HEK293 (cell line): ENCODE data around the gene ACOT7.

Source experiments
- CTCF ChIA-PET: fragments of 350-600 bp; formaldehyde crosslinking; extraction: SDS; loops from one replicate; lab custom pipeline; 2021; ENCODE audit warnings: antibody characterized with exemption; lab: Yijun Ruan, JAX
- POLR2A ChIA-PET: fragments of 300-600 bp; formaldehyde crosslinking; extraction: SDS; loops from one replicate; lab custom pipeline; 2020; ENCODE audit warnings: antibody characterized with exemption, inconsistent platforms; lab: Yijun Ruan, JAX
- H3K27ac ChIP-seq: fragments of 200-500 bp; sonication (Bioruptor generic); 2 replicates; pipeline ENCODE4 v1.5.1; 2014; ENCODE audit warnings: low read depth, low read length, control low read depth, inconsistent platforms; ENCODE audit errors: extremely low read depth
- H3K36me3 ChIP-seq, 2 experiments: fragments of 200-500 bp in 1 of 2; sonication (Bioruptor generic) in 1 of 2; 1 replicate in 1 of 2; 2 replicates in 1 of 2; pipeline ENCODE4 v1.5.1; 2014 to 2017; ENCODE audit warnings: inconsistent platforms in 2 of 2, low read length in 2 of 2; ENCODE audit not compliant: control insufficient read depth in 2 of 2, insufficient read depth in 1 of 2
- H3K4me1 ChIP-seq: fragments of 200-500 bp; sonication (Bioruptor generic); 2 replicates; pipeline ENCODE4 v1.5.1; 2014; ENCODE audit warnings: mild to moderate bottlenecking, low read length, inconsistent platforms; ENCODE audit not compliant: control insufficient read depth, insufficient read depth
- H3K4me3 ChIP-seq: 2 replicates; pipeline ENCODE4 v1.5.1; 2011; ENCODE audit warnings: low read depth, mild to moderate bottlenecking, control low read depth, low read length, moderate library complexity
- H3K9me3 ChIP-seq: fragments of 200-500 bp; sonication (Bioruptor generic); 2 replicates; pipeline ENCODE4 v1.5.1; 2014; ENCODE audit warnings: low read depth, low read length, inconsistent platforms; ENCODE audit not compliant: control insufficient read depth, insufficient read depth
- FEZF1 ChIP-seq: fragments of 450-650 bp; formaldehyde crosslinking; IDR thresholded peaks from 2 replicates; pipeline ENCODE4 v1.5.1; 2016; ENCODE audit warnings: missing biosample characterization, missing genetic modification characterization
- ZNF140 ChIP-seq: fragments of 450-650 bp; formaldehyde crosslinking; IDR thresholded peaks from 2 replicates; pipeline ENCODE4 v1.5.1; 2016; ENCODE audit warnings: missing biosample characterization, missing genetic modification characterization
- ZNF16 ChIP-seq: fragments of 450-650 bp; formaldehyde crosslinking; IDR thresholded peaks from 2 replicates; pipeline ENCODE4 v1.5.1; 2016; ENCODE audit warnings: low read depth, missing biosample characterization, missing genetic modification characterization
- ZNF175 ChIP-seq: fragments of 450-650 bp; formaldehyde crosslinking; IDR thresholded peaks from 2 replicates; pipeline ENCODE4 v1.5.1; 2016; ENCODE audit warnings: missing biosample characterization, missing genetic modification characterization
- ZNF2 ChIP-seq: fragments of 450-650 bp; formaldehyde crosslinking; IDR thresholded peaks from 2 replicates; pipeline ENCODE4 v1.5.1; 2016; ENCODE audit warnings: missing biosample characterization, missing genetic modification characterization
- ZNF433 ChIP-seq: fragments of 450-650 bp; formaldehyde crosslinking; IDR thresholded peaks from 2 replicates; pipeline ENCODE4 v1.5.1; 2016; ENCODE audit warnings: missing biosample characterization, missing genetic modification characterization, low read depth
- ZNF600 ChIP-seq: fragments of 450-650 bp; formaldehyde crosslinking; IDR thresholded peaks from 2 replicates; pipeline ENCODE4 v1.5.1; 2016; ENCODE audit warnings: missing biosample characterization, missing genetic modification characterization
- ZSCAN16 ChIP-seq: fragments of 450-650 bp; formaldehyde crosslinking; IDR thresholded peaks from 2 replicates; pipeline ENCODE4 v1.5.1; 2016; ENCODE audit warnings: missing biosample characterization, missing genetic modification characterization
- ZXDB ChIP-seq: fragments of 450-650 bp; formaldehyde crosslinking; IDR thresholded peaks from 2 replicates; pipeline ENCODE4 v1.5.1; 2016; ENCODE audit warnings: missing biosample characterization, missing genetic modification characterization
- TF ChIP-seq, protein P1 (sequence below): fragments of 450-650 bp; formaldehyde crosslinking; IDR thresholded peaks from 2 replicates; pipeline ENCODE4 v1.5.1; 2017; ENCODE audit warnings: missing biosample characterization, missing genetic modification characterization
- TF ChIP-seq, protein P2 (sequence below): fragments of 450-650 bp; formaldehyde crosslinking; IDR thresholded peaks from 2 replicates; pipeline ENCODE4 v1.5.1; 2016; ENCODE audit warnings: missing biosample characterization, missing genetic modification characterization
- TF ChIP-seq, protein P3 (sequence below): fragments of 450-650 bp; formaldehyde crosslinking; IDR thresholded peaks from 2 replicates; pipeline ENCODE4 v1.5.1; 2016; ENCODE audit warnings: missing biosample characterization, missing genetic modification characterization
- TF ChIP-seq, protein P4 (sequence below): fragments of 450-650 bp; formaldehyde crosslinking; IDR thresholded peaks from 2 replicates; pipeline ENCODE4 v1.5.1; 2016; ENCODE audit warnings: missing biosample characterization, missing genetic modification characterization
- TF ChIP-seq, protein P5 (sequence below): fragments of 450-650 bp; formaldehyde crosslinking; conservative IDR thresholded peaks from 2 replicates; pipeline ENCODE4 v1.5.1; 2016; ENCODE audit warnings: low read depth, missing biosample characterization, missing genetic modification characterization

ACOT7 gene

DNA sequence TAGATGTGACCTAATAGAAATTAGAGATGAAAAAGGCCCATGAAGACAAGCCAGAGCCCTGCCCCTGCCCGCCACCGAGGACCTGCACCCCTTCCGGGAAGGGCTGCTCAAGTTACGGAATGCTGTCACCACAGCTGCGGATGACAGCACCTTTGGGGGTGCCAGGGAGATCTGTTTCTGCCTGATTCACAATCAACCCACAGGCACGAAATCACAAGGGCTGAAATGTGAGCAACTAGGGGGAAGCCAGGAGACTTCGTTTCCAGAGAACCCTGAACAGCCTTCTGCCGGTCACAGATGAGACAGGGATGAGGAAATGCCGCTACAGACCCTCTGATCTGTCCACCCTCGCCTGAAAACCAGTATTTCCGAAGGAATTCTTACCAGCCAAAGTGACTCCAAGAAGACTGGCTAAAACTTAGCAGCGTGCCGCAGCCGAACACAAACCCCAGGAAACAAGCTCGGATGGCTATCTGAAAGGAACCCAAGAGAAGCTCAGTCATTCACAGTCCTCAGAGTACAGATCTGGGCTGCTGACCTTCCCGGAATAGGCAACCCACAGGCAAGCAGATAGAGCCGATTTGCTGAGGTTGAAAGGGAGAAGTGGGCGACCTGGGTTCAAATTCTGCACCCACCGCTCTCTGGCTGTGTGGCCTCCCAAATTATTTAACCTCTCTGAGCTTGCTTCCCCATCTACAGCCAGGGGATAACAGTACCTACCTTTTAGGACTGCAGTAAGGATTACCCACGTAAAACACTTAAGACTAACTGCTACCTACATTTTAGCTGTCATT is 158.9 kb downstream of the ACOT7 start (continued):
- peak; percentile 93 for TF ChIP-seq ZNF600 (tag by site-specific recombination)
- TF ChIP-seq ZNF433 (tag by site-specific recombination) = no peak
- peak; percentile 58; the same call in 1 of the 2 replicates for TF ChIP-seq FEZF1
- peak; percentile 55 for TF ChIP-seq ZXDB
- TF ChIP-seq, protein P1, sequence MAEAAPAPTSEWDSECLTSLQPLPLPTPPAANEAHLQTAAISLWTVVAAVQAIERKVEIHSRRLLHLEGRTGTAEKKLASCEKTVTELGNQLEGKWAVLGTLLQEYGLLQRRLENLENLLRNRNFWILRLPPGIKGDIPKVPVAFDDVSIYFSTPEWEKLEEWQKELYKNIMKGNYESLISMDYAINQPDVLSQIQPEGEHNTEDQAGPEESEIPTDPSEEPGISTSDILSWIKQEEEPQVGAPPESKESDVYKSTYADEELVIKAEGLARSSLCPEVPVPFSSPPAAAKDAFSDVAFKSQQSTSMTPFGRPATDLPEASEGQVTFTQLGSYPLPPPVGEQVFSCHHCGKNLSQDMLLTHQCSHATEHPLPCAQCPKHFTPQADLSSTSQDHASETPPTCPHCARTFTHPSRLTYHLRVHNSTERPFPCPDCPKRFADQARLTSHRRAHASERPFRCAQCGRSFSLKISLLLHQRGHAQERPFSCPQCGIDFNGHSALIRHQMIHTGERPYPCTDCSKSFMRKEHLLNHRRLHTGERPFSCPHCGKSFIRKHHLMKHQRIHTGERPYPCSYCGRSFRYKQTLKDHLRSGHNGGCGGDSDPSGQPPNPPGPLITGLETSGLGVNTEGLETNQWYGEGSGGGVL (tag by site-specific recombination) = 0 out of 2 replicates have a peak, but pooled peaks have one; percentile 12

DNA sequence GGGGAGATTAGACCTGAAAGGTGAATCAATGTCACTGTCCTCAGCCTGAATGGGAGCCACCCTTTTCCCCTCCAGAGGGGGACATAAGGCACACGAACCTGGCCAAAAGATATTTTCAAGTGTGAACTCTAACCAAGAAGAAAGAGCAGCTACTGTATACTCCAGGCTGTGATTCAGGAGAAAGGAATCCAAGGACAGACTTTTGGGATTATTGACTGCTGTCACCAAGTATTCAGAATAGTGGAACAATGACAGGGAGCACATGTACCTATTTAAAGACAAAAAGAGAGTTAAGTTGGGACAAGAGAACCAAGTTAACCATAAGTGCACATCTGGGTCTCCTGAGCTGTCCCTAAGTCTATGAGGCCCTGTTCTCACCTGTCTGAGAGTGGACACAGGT is 160.2 kb downstream of the ACOT7 start:
- no peak overlapping the region for H3K4me3 ChIP-seq
- ChIA-PET POLR2A (interaction anchor here (1.0 kb wide), 1 partner anchor 27 kb away, joined by 3 read pairs; no protein-coding TSS in a partner anchor), CTCF (interaction anchor here (0.6 kb wide), 1 partner anchor 13 kb away, joined by 3 read pairs; no protein-coding TSS in a partner anchor)
- no peak overlapping the region for H3K27ac ChIP-seq
- H3K4me1 ChIP-seq = no peaks in the 10 kb centered on the region
- H3K36me3 ChIP-seq = peaks cover 47 to 62% of the 10 kb centered on the region in 2 experiments
- TF ChIP-seq ZNF175 (tag by site-specific recombination) (no peak), ZSCAN16 (tag by site-specific recombination) (no peak), ZNF2 (tag by site-specific recombination) (no peak), ZNF16 (tag by site-specific recombination) (no peak), ZNF140 (no peak)
- TF ChIP-seq, protein P2, sequence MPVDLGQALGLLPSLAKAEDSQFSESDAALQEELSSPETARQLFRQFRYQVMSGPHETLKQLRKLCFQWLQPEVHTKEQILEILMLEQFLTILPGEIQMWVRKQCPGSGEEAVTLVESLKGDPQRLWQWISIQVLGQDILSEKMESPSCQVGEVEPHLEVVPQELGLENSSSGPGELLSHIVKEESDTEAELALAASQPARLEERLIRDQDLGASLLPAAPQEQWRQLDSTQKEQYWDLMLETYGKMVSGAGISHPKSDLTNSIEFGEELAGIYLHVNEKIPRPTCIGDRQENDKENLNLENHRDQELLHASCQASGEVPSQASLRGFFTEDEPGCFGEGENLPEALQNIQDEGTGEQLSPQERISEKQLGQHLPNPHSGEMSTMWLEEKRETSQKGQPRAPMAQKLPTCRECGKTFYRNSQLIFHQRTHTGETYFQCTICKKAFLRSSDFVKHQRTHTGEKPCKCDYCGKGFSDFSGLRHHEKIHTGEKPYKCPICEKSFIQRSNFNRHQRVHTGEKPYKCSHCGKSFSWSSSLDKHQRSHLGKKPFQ (tag by site-specific recombination) = no peak
- TF ChIP-seq, protein P3, sequence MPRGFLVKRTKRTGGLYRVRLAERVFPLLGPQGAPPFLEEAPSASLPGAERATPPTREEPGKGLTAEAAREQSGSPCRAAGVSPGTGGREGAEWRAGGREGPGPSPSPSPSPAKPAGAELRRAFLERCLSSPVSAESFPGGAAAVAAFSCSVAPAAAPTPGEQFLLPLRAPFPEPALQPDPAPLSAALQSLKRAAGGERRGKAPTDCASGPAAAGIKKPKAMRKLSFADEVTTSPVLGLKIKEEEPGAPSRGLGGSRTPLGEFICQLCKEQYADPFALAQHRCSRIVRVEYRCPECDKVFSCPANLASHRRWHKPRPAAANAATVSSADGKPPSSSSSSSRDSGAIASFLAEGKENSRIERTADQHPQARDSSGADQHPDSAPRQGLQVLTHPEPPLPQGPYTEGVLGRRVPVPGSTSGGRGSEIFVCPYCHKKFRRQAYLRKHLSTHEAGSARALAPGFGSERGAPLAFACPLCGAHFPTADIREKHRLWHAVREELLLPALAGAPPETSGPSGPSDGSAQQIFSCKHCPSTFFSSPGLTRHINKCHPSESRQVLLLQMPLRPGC = no peak
- TF ChIP-seq, protein P4, sequence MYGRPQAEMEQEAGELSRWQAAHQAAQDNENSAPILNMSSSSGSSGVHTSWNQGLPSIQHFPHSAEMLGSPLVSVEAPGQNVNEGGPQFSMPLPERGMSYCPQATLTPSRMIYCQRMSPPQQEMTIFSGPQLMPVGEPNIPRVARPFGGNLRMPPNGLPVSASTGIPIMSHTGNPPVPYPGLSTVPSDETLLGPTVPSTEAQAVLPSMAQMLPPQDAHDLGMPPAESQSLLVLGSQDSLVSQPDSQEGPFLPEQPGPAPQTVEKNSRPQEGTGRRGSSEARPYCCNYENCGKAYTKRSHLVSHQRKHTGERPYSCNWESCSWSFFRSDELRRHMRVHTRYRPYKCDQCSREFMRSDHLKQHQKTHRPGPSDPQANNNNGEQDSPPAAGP = no peak
- TF ChIP-seq, protein P5, sequence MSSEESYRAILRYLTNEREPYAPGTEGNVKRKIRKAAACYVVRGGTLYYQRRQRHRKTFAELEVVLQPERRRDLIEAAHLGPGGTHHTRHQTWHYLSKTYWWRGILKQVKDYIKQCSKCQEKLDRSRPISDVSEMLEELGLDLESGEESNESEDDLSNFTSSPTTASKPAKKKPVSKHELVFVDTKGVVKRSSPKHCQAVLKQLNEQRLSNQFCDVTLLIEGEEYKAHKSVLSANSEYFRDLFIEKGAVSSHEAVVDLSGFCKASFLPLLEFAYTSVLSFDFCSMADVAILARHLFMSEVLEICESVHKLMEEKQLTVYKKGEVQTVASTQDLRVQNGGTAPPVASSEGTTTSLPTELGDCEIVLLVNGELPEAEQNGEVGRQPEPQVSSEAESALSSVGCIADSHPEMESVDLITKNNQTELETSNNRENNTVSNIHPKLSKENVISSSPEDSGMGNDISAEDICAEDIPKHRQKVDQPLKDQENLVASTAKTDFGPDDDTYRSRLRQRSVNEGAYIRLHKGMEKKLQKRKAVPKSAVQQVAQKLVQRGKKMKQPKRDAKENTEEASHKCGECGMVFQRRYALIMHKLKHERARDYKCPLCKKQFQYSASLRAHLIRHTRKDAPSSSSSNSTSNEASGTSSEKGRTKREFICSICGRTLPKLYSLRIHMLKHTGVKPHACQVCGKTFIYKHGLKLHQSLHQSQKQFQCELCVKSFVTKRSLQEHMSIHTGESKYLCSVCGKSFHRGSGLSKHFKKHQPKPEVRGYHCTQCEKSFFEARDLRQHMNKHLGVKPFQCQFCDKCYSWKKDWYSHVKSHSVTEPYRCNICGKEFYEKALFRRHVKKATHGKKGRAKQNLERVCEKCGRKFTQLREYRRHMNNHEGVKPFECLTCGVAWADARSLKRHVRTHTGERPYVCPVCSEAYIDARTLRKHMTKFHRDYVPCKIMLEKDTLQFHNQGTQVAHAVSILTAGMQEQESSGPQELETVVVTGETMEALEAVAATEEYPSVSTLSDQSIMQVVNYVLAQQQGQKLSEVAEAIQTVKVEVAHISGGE (tag by site-specific recombination) = no peak
- H3K9me3 ChIP-seq = no peaks in the 10 kb centered on the region
